AG10803 (cell line): ENCODE data around the gene KDM4C.
A peak's percentile ranks its signal among the peaks of the same experiment; 100 is the strongest.
"Not testable (repeated sequence)": the region's sequence is repeated elsewhere in the genome, so short reads cannot be mapped to it uniquely, and the experiment has no call there.

Experiments
- DNase-seq: peaks from one replicate; pipeline ENCODE4 v3.0.0; 2010; ENCODE audit warnings: low read depth
- H3K4me3 ChIP-seq: 2 replicates; pipeline ENCODE4 v1.5.1; 2011; ENCODE audit warnings: mild to moderate bottlenecking, low read length, control low read depth
- CTCF ChIP-seq: conservative IDR thresholded peaks from 2 replicates; pipeline ENCODE4 v1.5.1; 2011; ENCODE audit warnings: mild to moderate bottlenecking, low read length, control low read depth, inconsistent platforms

Gene KDM4C

GRCh38 chr9:6757456-6758247 lies at the start of gene KDM4C:
Gene KDM4C (plus strand): TSS chr9:6757973. CDS start chr9:6792989, 35,016 bp downstream.
- DNase-seq, result peak; percentile 93
- H3K4me3 ChIP-seq, result peak within 1 kb of the TSS; percentile 93
- TF ChIP-seq CTCF, result no peak

GRCh38 chr9:6708732-6709131 lies 49.0 kb upstream of the KDM4C start:
- TF ChIP-seq CTCF, result no peak
- H3K4me3 ChIP-seq, result no peak overlapping the region
- DNase-seq, result no peak

- TF ChIP-seq CTCF, result no peak
- no peak overlapping the region for H3K4me3 ChIP-seq
- DNase-seq, result peak; percentile 62
Observed at GRCh38 chr9:6711403-6711802, 46.4 kb upstream of the KDM4C start.

- no peak for DNase-seq
- no peak for TF ChIP-seq CTCF
- H3K4me3 ChIP-seq, result no peak overlapping the region
Observed at GRCh38 chr9:6712041-6712440, 45.7 kb upstream of the KDM4C start.

GRCh38 chr9:6714176-6714575 lies 43.6 kb upstream of the KDM4C start:
- TF ChIP-seq CTCF, result no peak
- H3K4me3 ChIP-seq, result no peak overlapping the region
- no peak for DNase-seq

- DNase-seq, result not testable (repeated sequence)
Observed at GRCh38 chr9:6715153-6715754, 42.5 kb upstream of the KDM4C start.

GRCh38 chr9:6715755-6716643 lies 41.8 kb upstream of the KDM4C start:
- peak overlapping the region; percentile 57 for H3K4me3 ChIP-seq
- TF ChIP-seq CTCF, result no peak
- peak; percentile 7 for DNase-seq

More at GRCh38 chr9:6715153-6715754, 42.5 kb upstream of the KDM4C start:
- H3K4me3 ChIP-seq, result not testable (repeated sequence)
